Neuronal stem cell (in vitro differentiated cells): ENCODE measurements around the gene SZT2.

Source experiments
- DNase-seq: peaks from one replicate; pipeline ENCODE4 v3.0.0-alpha.2; 2013; ENCODE audit warnings: low spot score
- H2AFZ ChIP-seq: one replicate; pipeline ENCODE4 v1.6.1; 2013; ENCODE audit warnings: mild to moderate bottlenecking, low read length, inconsistent platforms
- H2AK5ac ChIP-seq: 2 replicates; pipeline ENCODE4 v1.6.1; 2013; ENCODE audit warnings: low read depth, mild to moderate bottlenecking, inconsistent platforms, low read length, moderate library complexity, mixed read lengths
- H2BK120ac ChIP-seq: 2 replicates; pipeline ENCODE4 v1.6.1; 2013; ENCODE audit warnings: low read depth, mild to moderate bottlenecking, inconsistent platforms, low read length, moderate library complexity, mixed read lengths
- H2BK12ac ChIP-seq: one replicate; pipeline ENCODE4 v1.6.1; 2013; ENCODE audit warnings: low read length, inconsistent platforms
- H2BK15ac ChIP-seq: 2 replicates; pipeline ENCODE4 v1.6.1; 2013; ENCODE audit warnings: mild to moderate bottlenecking, low read length, inconsistent platforms, mixed read lengths
- H2BK5ac ChIP-seq: one replicate; pipeline ENCODE4 v1.6.1; 2013; ENCODE audit warnings: inconsistent platforms, mild to moderate bottlenecking, low read length, moderate library complexity
- H3K14ac ChIP-seq: one replicate; pipeline ENCODE4 v1.6.1; 2013; ENCODE audit warnings: low read length, inconsistent platforms
- H3K18ac ChIP-seq: 2 replicates; pipeline ENCODE4 v1.6.1; 2013; ENCODE audit warnings: low read length, inconsistent platforms
- H3K23ac ChIP-seq: 2 replicates; pipeline ENCODE4 v1.6.1; 2013; ENCODE audit warnings: low read depth, mild to moderate bottlenecking, mixed read lengths, low read length, inconsistent platforms; ENCODE audit not compliant: poor library complexity
- H3K27ac ChIP-seq: replicated peaks from 3 replicates; pipeline ENCODE4 v1.5.1; 2013; ENCODE audit warnings: low read length, inconsistent platforms
- H3K27me3 ChIP-seq, 3 experiments: 2 replicates each; pipeline ENCODE4 v1.6.1; 2013; ENCODE audit warnings: low read length in 3 of 3, mild to moderate bottlenecking in 2 of 3, inconsistent platforms in 1 of 3, low read depth in 1 of 3, mixed read lengths in 1 of 3, moderate library complexity in 1 of 3; ENCODE audit not compliant: control insufficient read depth in 3 of 3, insufficient read depth in 3 of 3
- H3K36me3 ChIP-seq, 2 donors: replicated peaks in 1 of 2; 2 replicates each; pipeline ENCODE4 v1.6.1; 2013; ENCODE audit warnings: low read length in 2 of 2; ENCODE audit not compliant: control insufficient read depth in 2 of 2, insufficient read depth in 2 of 2
- H3K4ac ChIP-seq: 2 replicates; pipeline ENCODE4 v1.6.1; 2013; ENCODE audit warnings: inconsistent platforms, mild to moderate bottlenecking, low read length, moderate library complexity
- H3K4me1 ChIP-seq, 2 donors: 1 replicate in 1 of 2; 2 replicates in 1 of 2; pipeline ENCODE4 v1.6.1; 2013; ENCODE audit warnings: low read length in 2 of 2, low read depth in 1 of 2; ENCODE audit not compliant: control insufficient read depth in 2 of 2, insufficient read depth in 1 of 2
- H3K4me2 ChIP-seq: one replicate; pipeline ENCODE4 v1.6.1; 2013; ENCODE audit warnings: mild to moderate bottlenecking, low read length, inconsistent platforms; ENCODE audit not compliant: insufficient read depth, poor library complexity, severe bottlenecking
- H3K4me3 ChIP-seq, 2 donors: 2 replicates each; pipeline ENCODE4 v1.5.1; 2013; ENCODE audit warnings: low read length in 2 of 2, mild to moderate bottlenecking in 2 of 2, inconsistent platforms in 1 of 2, moderate library complexity in 1 of 2
- H3K79me1 ChIP-seq: one replicate; pipeline ENCODE4 v1.6.1; 2013; ENCODE audit warnings: low read depth, mild to moderate bottlenecking, inconsistent platforms, low read length, moderate library complexity
- H3K9ac ChIP-seq: one replicate; pipeline ENCODE4 v1.6.1; 2013; ENCODE audit warnings: mild to moderate bottlenecking, low read depth, low read length, inconsistent platforms; ENCODE audit not compliant: poor library complexity
- H3K9me3 ChIP-seq, 2 donors: replicated peaks in 1 of 2; 2 replicates each; pipeline versions ENCODE3 to v1.6.1; 2013; ENCODE audit warnings: low read length in 2 of 2, mild to moderate bottlenecking in 2 of 2, inconsistent platforms in 1 of 2, low read depth in 1 of 2, mixed read lengths in 1 of 2, moderate library complexity in 1 of 2; ENCODE audit not compliant: control insufficient read depth in 2 of 2, insufficient read depth in 1 of 2
- H4K8ac ChIP-seq: one replicate; pipeline ENCODE4 v1.6.1; 2013; ENCODE audit warnings: low read depth, mild to moderate bottlenecking, inconsistent platforms, low read length, moderate library complexity
- H4K91ac ChIP-seq: one replicate; pipeline ENCODE4 v1.6.1; 2013; ENCODE audit warnings: low read length, low read depth, mild to moderate bottlenecking, inconsistent platforms; ENCODE audit not compliant: poor library complexity
- WGBS, 2 donors: extraction: QIAGEN DNeasy Blood & Tissue Kit; methylation state at CpG; one replicate each; pipeline ENCODE4 v1.1.7; 2013; ENCODE audit warnings: missing lambda C conversion rate in 2 of 2, mixed read lengths in 1 of 2; ENCODE audit not compliant: insufficient read length in 2 of 2, insufficient replicate concordance in 1 of 2; ENCODE audit errors: extremely low coverage in 2 of 2; 5-methylcytosine and 5-hydroxymethylcytosine counted together

Gene SZT2

DNA sequence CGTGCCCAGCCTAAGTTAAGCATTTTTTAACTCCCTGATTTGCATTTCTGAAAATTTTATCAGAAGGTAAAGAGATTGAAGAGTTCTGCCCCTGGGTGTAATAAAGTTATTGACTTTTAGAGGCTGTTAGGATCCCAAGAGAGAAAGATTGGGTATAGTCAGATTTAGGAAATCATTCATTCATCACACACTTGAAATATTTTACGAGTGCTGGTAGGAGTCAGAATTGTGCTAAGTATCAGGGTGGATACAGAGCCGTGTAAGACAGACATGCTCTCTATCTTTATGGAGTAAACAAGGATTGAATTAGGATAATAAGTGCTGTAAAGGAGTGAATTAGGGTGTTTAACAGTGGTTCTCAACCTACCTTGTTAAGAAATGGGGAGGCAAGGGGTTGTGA lies 3.0 kb downstream of the SZT2 start:
- H3K4me3 ChIP-seq = no peak overlapping the region
- no peak overlapping the region for H2AFZ ChIP-seq
- no peak overlapping the region for H2BK12ac ChIP-seq
- H3K4me1 ChIP-seq = peaks cover 7% of the 10 kb centered on the region in 2 donors
- H4K8ac ChIP-seq = no peak overlapping the region
- peaks cover 0 to 17% of the 10 kb centered on the region in 2 donors for H3K36me3 ChIP-seq
- H3K9ac ChIP-seq = no peak overlapping the region
- no peak overlapping the region for H2BK15ac ChIP-seq
- H3K4ac ChIP-seq = no peak overlapping the region
- H2BK120ac ChIP-seq = no peak overlapping the region
- no peak overlapping the region for H3K23ac ChIP-seq
- no peaks in the 10 kb centered on the region for H3K9me3 ChIP-seq
- no peaks in the 10 kb centered on the region for H3K27me3 ChIP-seq
- H3K79me1 ChIP-seq = peaks cover 7% of the 10 kb centered on the region
- no CpG with 5 or more reads among the region's 3 CpGs for WGBS, 2 donors
- DNase-seq = no peak
- H4K91ac ChIP-seq = no peak overlapping the region
- no peak overlapping the region for H3K18ac ChIP-seq
- H3K4me2 ChIP-seq = no peak overlapping the region
- no peak overlapping the region for H3K14ac ChIP-seq
- no peak overlapping the region for H2AK5ac ChIP-seq
- H2BK5ac ChIP-seq = no peak overlapping the region
- no peak overlapping the region for H3K27ac ChIP-seq

DNA sequence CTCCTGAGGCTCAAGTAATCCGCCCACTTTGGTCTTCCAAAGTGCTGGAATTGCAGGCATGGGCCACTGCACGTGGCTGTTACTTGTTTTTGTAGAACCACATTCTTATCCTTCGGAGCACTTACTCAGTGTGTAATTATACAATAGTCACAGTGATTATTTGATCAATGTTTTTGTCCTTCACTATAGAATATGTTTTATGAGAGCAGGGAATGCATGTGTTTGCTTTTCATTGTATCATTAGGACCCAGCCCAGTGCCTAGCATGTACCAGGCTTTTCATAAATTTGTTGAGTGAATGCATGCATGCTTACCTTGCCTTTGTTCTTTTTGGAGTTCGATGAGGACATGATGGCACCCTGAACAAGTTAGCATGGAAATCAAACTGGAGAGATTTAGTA lies 5.8 kb downstream of the SZT2 start:
- no peak overlapping the region for H2BK12ac ChIP-seq

GRCh38 chr1:43396059-43396458 lies 6.4 kb downstream of the SZT2 start:
- no peak overlapping the region for H3K9ac ChIP-seq

More for the DNA sequence above, 5.8 kb downstream of the SZT2 start:
- Histone ChIP-seq H4K91ac (no peak overlapping the region), H3K14ac (no peak overlapping the region), H2BK120ac (no peak overlapping the region), H2BK15ac (no peak overlapping the region), H3K9ac (no peak overlapping the region), H3K36me3 (peaks cover 0 to 11% of the 10 kb centered on the region in 2 donors), H2AFZ (no peak overlapping the region), H3K4me2 (no peak overlapping the region), H2BK5ac (no peak overlapping the region), H3K27me3 (no peaks in the 10 kb centered on the region), H3K4ac (no peak overlapping the region), H3K18ac (no peak overlapping the region), H4K8ac (no peak overlapping the region), H3K4me3 (no peak overlapping the region), H3K27ac (no peak overlapping the region), H3K23ac (no peak overlapping the region), H3K79me1 (peaks cover 2% of the 10 kb centered on the region), H2AK5ac (no peak overlapping the region), H3K4me1 (peaks cover 0 to 1% of the 10 kb centered on the region in 2 donors), H3K9me3 (no peaks in the 10 kb centered on the region)
- DNase-seq = no peak
- WGBS, 2 donors = no CpG with 5 or more reads among the region's 4 CpGs

GRCh38 chr1:43398227-43398626 lies 8.5 kb downstream of the SZT2 start:
- Histone ChIP-seq H3K14ac (no peak overlapping the region), H2BK12ac (no peak overlapping the region), H3K18ac (no peak overlapping the region), H3K27me3 (no peaks in the 10 kb centered on the region), H3K23ac (no peak overlapping the region), H2BK15ac (no peak overlapping the region), H2AFZ (no peak overlapping the region), H3K4me2 (no peak overlapping the region), H3K79me1 (no peaks in the 10 kb centered on the region), H2BK120ac (no peak overlapping the region), H3K4ac (no peak overlapping the region), H3K9me3 (no peaks in the 10 kb centered on the region), H3K9ac (no peak overlapping the region), H3K27ac (no peak overlapping the region), H3K4me3 (no peak overlapping the region), H2BK5ac (no peak overlapping the region), H3K4me1 (no peaks in the 10 kb centered on the region), H4K8ac (no peak overlapping the region), H4K91ac (no peak overlapping the region), H3K36me3 (peaks cover 0 to 16% of the 10 kb centered on the region in 2 donors), H2AK5ac (no peak overlapping the region)
- no CpG with 5 or more reads among the region's 3 CpGs for WGBS, 2 donors
- DNase-seq = no peak

More at GRCh38 chr1:43396059-43396458, 6.4 kb downstream of the SZT2 start:
- no peak overlapping the region for H3K27ac ChIP-seq
- no peak overlapping the region for H4K8ac ChIP-seq
- no peak overlapping the region for H3K4me3 ChIP-seq
- no peak overlapping the region for H3K18ac ChIP-seq
- no peak overlapping the region for H3K23ac ChIP-seq
- no peak overlapping the region for H2BK15ac ChIP-seq
- H3K4me1 ChIP-seq = no peaks in the 10 kb centered on the region
- H3K36me3 ChIP-seq = peaks cover 0 to 11% of the 10 kb centered on the region in 2 donors
- no peak overlapping the region for H2AK5ac ChIP-seq
- no peak overlapping the region for H3K14ac ChIP-seq
- no peak overlapping the region for H4K91ac ChIP-seq
- no peaks in the 10 kb centered on the region for H3K9me3 ChIP-seq
- H2AFZ ChIP-seq = no peak overlapping the region
- no peaks in the 10 kb centered on the region for H3K79me1 ChIP-seq
- H2BK12ac ChIP-seq = no peak overlapping the region
- H3K4me2 ChIP-seq = no peak overlapping the region
- no CpG with 5 or more reads among the region's 1 CpG for WGBS, 2 donors
- DNase-seq = no peak
- H3K27me3 ChIP-seq = no peaks in the 10 kb centered on the region
- H2BK120ac ChIP-seq = no peak overlapping the region
- no peak overlapping the region for H2BK5ac ChIP-seq
- no peak overlapping the region for H3K4ac ChIP-seq
